ENCODE data around the gene ATRN.

DNA sequence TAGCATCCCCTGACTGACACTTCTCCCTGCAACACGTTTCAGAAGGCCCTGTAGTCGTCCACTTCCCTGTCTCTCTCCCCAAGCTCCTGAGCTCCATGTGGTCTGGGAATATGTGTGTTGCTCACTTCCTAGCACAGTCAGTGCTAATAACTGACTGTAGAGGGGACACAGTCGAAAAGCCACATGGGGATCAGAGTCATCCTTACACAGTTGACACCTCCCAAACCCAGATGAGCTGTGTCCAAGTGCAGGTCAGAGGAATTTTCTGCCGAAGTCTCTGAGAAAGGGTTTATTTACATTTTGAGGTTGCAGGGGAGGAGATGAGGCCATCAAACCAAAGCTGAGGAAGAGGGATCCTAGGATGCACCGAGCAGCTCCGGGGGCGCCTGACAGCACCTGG, 214.5 kb downstream of the ATRN start:
- TF ChIP-seq, protein P1, sequence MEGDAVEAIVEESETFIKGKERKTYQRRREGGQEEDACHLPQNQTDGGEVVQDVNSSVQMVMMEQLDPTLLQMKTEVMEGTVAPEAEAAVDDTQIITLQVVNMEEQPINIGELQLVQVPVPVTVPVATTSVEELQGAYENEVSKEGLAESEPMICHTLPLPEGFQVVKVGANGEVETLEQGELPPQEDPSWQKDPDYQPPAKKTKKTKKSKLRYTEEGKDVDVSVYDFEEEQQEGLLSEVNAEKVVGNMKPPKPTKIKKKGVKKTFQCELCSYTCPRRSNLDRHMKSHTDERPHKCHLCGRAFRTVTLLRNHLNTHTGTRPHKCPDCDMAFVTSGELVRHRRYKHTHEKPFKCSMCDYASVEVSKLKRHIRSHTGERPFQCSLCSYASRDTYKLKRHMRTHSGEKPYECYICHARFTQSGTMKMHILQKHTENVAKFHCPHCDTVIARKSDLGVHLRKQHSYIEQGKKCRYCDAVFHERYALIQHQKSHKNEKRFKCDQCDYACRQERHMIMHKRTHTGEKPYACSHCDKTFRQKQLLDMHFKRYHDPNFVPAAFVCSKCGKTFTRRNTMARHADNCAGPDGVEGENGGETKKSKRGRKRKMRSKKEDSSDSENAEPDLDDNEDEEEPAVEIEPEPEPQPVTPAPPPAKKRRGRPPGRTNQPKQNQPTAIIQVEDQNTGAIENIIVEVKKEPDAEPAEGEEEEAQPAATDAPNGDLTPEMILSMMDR (IDR thresholded peaks at IDR 0.05; ENCODE audit: borderline replicate concordance, extremely low read depth, low read length, poor library complexity, severe bottlenecking) = no peak
- no peak for TF ChIP-seq EZH2 (IDR thresholded peaks at IDR 0.05; ENCODE audit: borderline replicate concordance, low read depth, low read length, severe bottlenecking)
